HL-60/S4 treated with retinoic acid at 250 ng/mL for 4 days and 3 days (cell line): ENCODE measurements around the gene NOP14.
"Not testable (repeated sequence)": the region's sequence is repeated elsewhere in the genome, so short reads cannot be mapped to it uniquely, and the experiment has no call there.

ENCODE experiments used
- in situ Hi-C: fragments of 300-500 bp; cut with MboI; formaldehyde crosslinking; loops from 2 replicates; pipeline ENCODE4 v1.7.0; 2022; ENCODE audit warnings: low sequenced_read_pairs

Gene NOP14

DNA sequence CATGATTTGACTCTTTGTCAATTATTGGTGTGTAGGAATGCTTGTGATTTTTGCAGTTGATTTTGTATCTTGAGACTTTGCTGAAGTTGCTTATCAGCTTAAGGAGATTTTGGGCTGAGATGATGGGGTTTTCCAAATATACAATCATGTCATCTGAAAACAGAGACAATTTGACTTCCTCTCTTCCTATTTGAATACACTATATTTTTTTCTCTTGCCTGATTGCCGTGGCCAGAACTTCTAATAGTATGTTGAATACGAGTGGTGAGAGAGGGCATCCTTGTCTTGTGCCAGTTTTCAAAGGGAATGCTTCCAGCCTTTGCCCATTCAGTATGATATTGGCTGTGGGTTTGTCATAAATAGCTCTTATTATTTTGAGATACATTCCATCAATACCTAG is 44.9 kb downstream of the NOP14 start:
- in situ Hi-C loops, result not testable (repeated sequence)

DNA sequence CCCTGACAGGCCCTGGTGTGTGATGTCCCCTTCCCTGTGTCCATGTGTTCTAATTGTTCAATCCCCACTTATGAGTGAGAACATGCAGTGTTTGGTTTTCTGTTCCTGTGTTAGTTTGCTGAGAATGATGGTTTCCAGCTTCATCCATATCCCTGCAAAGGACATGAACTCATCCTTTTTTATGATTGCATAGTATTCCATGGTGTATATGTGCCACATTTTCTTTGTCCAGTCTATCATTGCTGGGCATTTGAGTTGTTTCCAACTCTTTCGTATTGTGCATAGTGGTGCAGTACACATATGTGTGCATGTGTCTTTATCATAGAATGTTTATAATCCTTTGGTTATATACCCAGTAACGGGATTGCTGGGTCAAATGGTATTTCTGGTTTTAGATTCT is 46.5 kb downstream of the NOP14 start:
- in situ Hi-C loops, result not testable (repeated sequence)

DNA sequence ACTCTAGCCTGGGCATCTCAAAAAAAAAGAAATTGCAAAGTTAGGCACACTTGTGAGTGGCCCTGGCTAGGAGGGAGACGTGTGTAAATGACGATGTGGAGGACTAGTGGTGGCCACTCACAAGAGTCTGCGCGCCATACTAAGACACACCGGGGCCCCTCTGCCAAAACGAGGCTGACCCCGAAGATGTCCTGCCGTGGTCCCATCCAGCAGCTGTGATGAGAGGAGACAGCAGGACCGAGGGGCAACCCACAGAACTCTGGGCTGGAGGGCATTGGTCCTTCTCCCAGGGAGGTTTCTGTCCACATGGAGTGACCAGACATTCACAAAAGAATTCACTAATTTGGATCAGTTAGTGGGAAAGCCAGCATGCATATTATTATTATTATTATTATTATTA is 47.4 kb downstream of the NOP14 start:
- in situ Hi-C loops, result no loop called here

DNA sequence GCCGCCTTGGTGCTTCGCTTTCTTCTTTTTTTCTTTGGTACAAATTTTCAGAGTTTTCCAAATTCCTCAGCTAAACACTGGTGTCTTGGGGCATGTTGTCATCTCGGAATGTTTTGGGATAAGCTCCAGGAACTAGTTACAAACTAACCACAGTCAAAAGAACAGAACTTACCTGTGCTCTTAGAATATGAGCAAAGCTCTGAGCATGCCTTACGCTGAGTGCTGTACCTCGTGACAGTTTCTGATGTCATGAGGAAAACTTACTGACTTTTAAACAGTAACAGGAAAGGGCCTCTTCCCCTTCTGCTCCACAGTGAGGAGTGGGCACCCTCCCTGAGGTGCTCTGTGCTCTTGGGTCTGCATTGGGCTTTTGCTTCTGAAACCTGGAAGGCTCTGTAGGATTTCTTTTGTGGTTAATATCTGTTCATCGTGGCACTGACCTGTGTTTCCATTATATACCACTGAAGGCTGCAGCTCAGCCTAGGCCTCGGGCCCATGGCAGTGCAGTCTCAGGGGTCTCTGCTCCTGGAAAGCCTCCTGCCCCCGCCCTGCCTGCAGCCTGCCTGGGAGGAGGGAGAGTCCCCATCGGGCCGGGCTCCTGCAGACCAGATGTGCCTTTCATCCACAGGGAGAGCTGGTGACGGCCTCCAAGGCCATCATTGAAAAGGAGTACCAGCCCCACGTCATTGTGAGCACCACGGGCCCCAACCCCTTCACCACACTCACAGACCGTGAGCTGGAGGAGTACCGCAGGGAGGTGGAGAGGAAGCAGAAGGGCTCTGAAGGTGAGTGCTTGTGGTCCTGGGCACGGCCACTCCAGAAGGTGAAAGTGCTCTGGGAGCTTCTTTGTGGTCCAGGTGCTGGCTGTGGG is 48.7 kb downstream of the NOP14 start:
- in situ Hi-C loops, result no loop called here

DNA sequence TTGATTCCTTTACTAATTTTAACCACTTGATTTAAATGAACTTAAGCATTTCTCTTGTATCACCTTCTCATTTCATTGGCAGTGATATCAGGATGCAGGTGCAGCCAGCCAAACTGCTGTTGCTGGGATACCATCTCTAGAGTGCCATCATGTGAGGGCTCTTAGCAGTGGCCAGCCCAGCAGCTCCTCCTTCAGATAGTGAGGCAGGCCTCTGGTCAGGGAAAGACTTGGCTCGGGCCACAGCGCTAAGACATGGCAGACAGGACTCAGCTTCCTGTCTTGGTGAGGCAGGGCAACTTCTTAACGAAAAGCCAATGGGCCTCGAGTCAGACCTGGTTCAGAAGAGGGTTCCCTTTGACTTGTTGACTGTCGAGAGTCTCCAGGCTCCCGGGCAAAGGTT is 50.0 kb downstream of the NOP14 start:
- in situ Hi-C loops, result no loop called here

DNA sequence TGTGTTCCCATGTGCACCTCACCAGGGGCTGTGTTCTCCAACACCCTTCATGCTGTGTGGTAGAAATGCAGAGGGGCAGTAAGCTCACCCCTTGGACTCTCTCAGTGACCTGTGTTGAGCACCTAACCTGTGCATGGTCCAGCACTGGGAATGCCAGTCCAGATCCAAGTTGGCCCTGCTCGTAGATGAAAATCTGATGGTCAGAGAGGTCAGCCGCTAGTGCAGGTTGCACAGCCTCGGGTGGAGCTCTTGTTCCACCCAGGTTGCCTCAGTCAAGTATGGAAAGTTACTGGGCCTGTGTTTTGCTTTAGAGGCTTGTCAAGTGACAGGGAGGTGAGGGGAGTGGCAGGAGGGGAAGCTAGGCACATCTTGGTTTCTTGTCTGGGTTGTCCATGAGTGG is 51.3 kb downstream of the NOP14 start:
- in situ Hi-C loops, result no loop called here

DNA sequence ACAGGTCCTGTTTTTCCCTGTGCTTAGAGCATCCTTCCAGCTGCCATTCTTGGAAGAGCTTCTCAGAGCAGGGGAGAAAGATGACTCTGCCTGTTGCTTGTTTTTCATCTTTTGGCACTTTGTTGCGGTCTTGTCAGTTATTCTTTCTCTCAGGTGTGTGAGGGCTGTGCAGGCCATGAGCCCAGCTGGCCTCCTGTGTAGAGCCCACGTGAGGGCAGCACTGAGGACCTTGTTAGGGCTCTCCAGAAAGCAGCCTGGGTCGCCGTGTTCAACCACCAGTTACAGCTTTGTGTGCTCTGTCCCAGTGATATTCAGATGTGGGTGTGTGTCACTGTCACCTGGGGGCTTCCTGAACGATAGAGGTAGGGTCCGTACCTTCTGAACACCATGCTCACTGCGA is 52.8 kb downstream of the NOP14 start:
- in situ Hi-C loops, result no loop called here

DNA sequence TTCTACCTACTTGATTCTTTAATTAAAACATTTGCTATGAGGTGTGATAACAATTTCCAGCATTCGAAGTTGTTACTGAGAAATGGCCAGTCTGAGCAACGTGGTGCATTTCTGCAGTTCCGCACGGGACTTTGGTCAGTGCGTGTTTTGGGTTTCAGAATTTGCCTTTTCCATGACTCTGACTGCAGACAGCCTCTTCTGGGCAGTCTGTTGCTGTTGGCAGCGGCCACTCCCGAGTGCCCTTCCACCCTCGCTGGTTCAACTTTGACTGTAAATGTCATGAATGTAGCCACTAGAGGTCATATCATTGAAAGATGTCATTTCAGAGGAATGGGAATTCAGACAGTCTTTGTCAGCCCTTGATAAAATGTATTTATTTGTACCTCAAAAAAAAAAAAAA is 53.6 kb downstream of the NOP14 start:
- in situ Hi-C loops, result no loop called here

DNA sequence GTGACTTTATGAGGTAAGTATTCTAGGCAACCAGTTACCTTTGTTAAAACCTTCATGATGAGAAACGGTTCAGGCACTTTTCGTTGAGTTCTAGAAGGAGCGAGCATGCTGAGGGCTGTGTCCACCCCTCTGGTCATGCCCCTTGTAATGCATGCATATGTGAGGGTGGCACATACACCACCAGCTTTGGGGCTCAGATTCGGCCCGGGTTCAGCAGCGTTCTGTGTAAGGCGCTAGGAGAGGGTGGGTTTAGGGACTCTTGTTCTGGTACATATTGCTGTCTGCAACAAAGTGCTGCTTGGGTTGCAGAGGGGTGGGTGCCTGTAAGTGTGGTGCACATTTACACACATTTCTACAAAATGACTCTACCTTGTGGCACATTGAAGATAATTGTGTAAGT is 54.5 kb downstream of the NOP14 start:
- in situ Hi-C loops, result no loop called here

DNA sequence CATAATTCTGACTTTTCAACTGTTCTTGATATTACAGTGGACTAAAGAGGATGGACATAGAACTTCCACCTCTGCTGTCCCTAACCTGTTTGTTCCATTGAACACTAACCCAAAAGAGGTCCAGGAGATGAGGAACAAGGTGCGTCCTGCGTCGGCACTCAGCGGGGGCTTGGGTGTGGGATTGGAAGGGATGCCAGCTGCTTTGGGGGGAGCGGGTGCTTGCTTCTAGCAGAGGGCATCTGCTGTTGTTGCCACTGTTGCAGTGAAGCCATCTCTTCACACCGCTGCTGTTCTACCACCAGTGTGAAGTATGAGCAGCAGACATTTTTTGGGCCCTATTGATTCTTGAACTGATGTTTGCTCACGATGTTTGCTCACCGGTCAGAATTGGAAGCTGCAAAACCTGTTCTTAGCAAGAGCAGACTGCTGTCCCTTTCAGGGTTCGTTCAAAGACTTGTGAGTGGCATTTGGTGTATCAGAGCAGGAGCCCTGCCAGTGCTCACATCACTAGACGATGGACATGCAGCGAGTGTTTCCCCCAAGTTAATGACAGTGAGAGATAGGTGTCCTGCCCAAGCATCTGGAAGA is 55.4 kb downstream of the NOP14 start:
- in situ Hi-C loops, result no loop called here

DNA sequence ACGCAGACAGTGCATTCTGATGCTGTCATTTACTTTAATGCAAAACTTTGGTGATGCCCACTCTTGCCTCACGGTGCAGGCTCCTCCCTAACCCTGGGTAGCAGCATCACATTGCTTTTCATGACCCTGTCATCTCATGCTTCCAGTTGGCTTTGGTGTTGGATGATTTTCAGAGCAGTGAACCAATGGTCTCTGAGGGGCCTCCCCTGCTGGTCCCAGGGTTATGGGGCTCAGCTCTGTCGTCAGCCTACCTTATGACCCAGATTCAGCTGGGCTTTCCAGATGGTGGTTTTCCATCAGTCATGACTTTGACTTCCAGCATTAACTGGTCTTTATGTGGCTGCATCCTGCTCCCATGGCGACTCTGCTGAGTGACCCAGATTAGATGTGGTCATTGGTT is 56.0 kb downstream of the NOP14 start:
- in situ Hi-C loops, result no loop called here

DNA sequence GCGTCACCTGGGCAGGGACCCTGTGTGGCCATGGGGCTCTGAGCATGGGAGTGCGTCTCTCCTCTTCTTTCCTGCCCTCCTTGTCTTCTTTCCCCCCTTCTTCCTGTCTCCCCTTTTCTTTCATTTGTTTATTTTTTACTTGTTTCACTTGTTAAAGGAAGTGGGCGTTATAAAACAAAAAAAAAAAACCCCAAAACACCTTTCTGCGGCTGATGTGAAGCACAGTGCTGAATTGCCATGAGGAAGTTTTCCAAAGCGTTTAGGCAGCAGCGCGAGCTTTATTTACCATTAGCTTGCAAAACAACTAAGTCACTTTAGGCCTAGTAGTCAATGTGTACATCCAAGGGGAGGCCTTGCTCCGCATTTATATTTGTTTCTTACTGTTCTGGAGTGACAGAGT is 57.0 kb downstream of the NOP14 start:
- in situ Hi-C loops, result no loop called here

DNA sequence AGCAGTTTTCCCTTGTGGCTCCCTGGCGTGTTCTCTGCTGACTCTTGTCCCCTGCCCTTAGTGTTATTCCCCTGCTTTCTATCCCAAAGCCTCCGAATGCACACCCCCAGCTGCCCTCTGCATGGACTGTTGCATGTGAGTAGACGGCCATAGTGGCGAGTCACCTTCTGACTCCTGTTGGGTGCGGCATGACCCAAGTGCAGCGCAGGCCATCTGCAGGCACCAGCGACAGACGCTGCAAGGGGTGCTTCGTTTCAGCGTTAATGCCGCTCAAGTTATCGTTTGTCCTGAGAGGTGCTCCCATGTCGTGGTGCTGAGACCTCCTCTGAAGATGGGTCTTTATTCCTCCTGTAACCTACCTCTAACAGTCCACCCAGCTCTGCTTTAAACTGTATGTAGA is 57.7 kb downstream of the NOP14 start:
- in situ Hi-C loops, result no loop called here

DNA sequence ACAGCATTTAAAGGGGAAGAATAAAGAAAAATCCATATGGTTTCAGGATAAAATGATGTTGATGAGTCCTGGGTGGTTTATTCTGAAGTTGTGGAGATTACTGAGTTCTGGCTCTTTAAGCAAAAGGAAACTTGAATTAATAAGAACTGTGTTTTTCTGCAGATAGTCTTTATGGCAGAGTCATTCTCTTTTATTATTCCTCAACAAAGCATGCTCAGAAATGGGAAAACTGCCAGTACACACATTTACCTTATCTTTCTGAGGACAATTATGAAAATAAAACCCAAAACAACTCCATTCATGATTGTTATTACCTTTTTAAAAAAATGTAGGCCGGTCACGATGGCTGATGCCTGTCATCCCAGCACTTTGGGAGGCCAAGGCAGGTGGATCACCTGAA is 61.1 kb downstream of the NOP14 start:
- in situ Hi-C loops, result no loop called here

DNA sequence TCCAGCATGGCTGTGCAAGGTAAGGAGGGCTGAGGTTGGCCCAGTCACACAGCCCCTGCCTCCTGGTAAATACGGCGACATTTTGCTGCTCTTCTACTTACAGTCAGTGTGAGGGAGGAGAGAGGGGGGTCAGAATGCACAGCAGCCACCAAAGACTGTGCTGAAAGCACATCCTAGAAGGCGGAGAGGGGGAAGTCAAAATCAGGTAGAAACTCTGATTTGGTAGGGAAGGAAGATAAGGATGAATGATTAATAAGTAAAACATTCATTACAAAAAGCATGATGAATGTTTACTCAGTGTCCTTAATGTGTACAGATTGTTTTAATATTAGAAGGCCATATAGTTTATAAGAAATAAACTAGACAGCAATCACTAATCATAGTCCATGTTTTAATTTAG is 62.0 kb downstream of the NOP14 start:
- in situ Hi-C loops, result no loop called here

DNA sequence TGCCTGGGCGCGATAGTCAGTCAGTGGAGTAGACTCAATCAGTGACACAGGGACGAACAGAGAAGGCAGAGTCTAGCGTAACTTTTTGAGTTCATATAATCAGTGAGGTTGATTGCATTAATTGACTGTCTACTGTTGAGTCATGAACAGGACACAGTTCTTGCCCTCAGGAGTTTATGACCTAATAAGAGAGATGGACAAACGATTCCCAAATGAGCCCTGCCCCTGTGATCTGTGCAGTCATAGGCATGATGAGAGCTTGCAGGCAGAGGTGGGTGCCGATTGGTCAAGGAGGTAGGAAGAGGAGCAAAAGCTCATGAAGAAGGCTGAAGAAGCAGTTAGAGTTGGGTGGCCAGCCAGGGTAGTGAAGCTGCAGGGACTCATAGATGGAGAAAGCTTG is 62.5 kb downstream of the NOP14 start:
- in situ Hi-C loops, result no loop called here

DNA sequence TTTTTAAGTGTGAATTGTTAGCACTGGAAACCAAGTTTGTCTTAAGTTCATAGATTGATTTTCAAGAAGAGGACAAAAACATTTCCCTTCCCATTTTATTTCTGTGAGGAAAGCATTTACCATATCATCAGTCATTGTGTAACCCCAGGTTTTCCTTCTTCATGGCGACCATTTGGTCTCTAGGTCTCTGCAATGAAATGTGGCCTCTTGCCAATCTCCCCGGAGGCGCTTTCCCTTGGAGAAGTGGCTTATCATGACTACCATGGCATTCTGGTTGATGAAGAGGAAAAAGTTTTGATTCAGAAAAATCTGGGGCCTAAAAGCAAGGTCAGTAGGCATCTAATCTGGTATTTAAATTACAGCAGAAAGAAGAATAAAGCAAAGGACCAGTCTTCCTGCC is 65.2 kb downstream of the NOP14 start:
- in situ Hi-C loops, result no loop called here

DNA sequence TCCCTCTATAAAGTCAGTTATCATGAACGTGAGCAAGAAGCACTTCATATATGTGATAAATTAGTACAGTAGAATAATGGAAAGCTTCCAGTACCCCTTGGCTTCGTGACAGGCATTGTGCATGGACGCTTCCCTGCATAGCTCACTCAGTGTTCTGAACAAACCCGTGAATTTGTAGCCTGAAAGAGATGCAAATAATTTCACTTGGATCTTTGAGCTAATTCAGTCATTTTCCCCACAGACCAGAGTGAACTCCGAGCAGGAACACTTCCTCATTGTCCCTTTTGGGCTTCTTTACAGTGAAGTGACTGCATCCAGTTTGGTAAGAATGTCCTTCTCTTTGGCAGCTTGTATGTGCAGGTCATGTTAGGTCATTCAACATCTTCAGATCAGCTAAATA is 69.4 kb downstream of the NOP14 start:
- in situ Hi-C loops, result no loop called here

DNA sequence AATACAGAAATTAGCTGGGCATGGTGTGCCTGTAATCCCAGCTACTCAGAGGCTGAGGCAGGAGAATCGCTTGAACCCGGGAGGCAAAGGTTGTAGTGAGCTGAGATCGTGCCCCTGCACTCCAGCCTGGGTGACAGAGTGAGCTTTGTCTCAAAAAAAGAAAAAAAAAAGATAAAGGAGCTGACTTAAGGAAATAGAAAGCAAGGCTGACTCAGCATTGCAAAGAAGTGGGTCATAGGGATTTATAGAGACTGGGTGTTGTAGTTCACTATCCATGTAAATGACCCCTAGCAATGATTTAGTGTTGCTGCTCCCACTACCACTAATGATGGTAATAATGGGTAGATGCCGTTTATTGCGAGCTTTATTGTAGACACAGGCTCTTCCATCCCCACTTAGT is 71.9 kb downstream of the NOP14 start:
- in situ Hi-C loops, result no loop called here

DNA sequence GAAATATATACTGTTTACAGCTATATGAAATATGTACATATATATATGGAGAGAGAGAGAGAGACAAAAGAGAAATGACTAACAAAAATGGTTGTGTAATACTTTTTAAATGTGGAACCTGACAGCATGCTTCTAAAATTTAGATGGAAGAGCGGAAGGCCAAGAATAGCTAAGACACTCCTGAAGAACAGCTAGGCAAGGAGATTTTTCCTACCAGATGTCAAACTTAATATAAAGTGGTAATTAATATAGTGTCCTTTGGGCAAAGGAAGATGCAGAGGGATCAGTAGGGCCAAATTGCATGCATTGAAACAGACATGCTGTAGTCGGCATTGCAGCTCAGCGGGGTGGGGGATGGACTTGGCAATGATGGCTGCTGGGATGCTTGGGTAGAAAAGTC is 74.3 kb downstream of the NOP14 start:
- in situ Hi-C loops, result no loop called here
